Fibroblast of skin of abdomen (primary cell): ENCODE measurements around the gene TRAF2.

Experiments used
- DNase-seq: peaks from one replicate; pipeline ENCODE4 v3.0.0-alpha.2; 2013

Gene TRAF2

DNA sequence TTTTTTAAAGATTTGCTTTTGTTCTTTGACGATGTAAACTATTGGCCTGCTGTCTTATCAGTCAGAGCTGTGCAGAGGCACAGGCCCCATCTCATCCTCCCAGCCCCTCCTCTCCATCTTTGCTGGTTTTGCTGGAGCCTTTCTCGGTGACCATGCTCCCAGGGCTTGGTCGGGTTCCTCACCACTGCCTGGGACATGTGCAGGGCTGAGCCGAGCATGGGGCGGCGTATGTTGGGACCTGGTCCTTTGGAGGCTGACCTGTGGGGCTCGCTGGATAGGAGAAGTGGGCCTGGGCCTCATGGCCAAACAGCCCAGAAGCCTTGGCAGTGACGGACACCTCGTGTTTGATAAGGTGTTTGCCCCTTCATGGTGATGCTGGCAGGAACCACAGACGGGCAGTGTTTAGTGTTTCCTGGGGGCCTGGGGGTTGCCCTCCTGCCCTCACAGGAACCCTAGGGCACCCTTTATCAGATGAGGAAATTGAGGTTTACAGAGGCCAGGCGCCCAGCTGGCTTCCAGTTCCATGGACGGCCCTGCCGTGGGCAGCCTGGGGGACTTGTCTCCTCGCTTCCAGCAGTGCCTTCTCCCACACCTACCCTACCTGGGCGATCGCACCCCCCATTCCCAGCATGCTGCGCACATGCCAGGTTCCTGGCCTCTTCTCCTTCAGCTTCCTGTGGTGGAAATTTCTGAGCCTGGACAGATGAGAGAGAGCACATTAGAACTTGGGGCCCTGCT lies 27.6 kb downstream of the TRAF2 start:
- no peak for DNase-seq

DNA sequence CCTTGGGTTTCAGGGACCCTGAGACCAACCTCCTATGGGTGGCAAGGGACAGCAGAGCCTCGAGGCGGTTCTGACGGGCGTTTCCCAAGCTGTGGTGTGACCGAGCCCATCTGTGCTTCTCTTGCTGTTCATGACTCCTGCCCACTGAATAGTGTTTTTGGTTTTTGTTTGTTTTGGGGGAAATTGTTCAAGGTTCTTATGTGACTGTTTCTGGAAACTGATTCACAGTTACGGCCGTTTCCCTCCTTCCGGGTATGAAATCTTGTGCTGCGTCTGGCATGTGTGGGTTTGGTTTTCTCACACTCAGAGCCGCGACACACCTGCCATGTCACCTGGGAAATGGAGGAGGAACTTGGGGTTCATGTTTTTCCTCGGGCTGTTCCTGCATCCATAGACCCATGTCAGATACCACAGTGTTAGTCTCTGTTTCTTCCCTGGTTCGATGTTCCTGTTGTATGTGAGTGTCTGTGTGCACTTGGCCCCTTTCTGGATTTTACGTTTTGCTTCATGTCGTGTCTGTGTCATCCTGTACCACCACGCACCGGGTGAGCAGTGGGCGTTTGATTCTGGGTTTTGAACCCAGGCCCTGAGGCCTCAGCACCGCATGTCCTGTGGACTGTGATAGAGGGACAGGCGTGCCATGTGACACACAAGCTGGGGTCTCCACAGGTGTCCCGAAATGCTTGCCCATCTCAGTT lies 29.5 kb downstream of the TRAF2 start:
- no peak for DNase-seq

- no peak for DNase-seq
These were observed 30.2 kb downstream of the TRAF2 start for GRCh38 chr9:136916330-136917184.

- no peak for DNase-seq
These were observed 31.6 kb downstream of the TRAF2 start for GRCh38 chr9:136917902-136918301.

DNA sequence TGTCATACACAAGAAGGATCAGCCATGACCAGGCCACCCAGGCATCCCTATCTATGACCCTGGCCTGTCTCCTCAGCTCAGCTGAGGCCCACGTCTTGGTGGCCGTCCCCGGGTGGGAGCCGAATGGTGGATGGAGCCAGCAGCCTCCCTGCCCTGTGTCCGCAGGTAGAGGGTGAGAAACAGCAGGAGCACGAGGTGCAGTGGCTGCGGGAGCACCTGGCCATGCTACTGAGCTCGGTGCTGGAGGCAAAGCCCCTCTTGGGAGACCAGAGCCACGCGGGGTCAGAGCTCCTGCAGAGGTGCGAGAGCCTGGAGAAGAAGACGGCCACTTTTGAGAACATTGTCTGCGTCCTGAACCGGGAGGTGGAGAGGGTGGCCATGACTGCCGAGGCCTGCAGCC lies 33.8 kb downstream of the TRAF2 start:
- no peak for DNase-seq

GRCh38 chr9:136920734-136921231 lies 34.5 kb downstream of the TRAF2 start:
- no peak for DNase-seq

GRCh38 chr9:136921307-136921706 lies 35.0 kb downstream of the TRAF2 start:
- no peak for DNase-seq

- DNase-seq = no peak
These were observed 35.4 kb downstream of the TRAF2 start for GRCh38 chr9:136921718-136922117.

- DNase-seq = no peak
These were observed 36.2 kb downstream of the TRAF2 start for GRCh38 chr9:136922540-136922939.

- no peak for DNase-seq
These were observed 37.6 kb downstream of the TRAF2 start for GRCh38 chr9:136923881-136924280.

GRCh38 chr9:136925414-136926153 lies 39.3 kb downstream of the TRAF2 start:
- DNase-seq = no peak

GRCh38 chr9:136926154-136926704 lies 39.9 kb downstream of the TRAF2 start:
- DNase-seq = no peak

DNA sequence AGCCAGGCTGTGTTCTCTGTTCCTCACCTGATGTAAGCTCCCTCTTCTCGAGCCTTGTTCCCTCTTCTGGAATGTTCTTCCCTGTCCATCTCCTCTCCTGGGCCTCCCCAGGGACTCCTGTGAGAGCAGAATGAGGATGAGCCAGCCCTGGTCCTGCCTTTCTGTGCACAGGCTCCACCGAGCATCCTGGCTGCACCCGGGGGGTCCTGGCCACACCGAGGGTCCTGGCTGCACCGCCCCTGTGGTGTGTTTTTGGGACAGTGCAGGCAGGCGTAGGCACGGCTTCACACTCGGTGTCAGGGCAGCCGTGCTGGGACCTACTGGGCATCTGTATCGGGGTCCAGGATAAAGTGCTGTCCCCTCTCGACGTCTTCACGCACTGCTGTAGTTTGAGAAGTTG lies 40.4 kb downstream of the TRAF2 start:
- no peak for DNase-seq

GRCh38 chr9:136927343-136928271 lies 41.3 kb downstream of the TRAF2 start:
- DNase-seq = no peak

- DNase-seq = no peak
These were observed 42.3 kb downstream of the TRAF2 start for GRCh38 chr9:136928591-136928990.

GRCh38 chr9:136930014-136930413 lies 43.7 kb downstream of the TRAF2 start:
- no peak for DNase-seq

DNA sequence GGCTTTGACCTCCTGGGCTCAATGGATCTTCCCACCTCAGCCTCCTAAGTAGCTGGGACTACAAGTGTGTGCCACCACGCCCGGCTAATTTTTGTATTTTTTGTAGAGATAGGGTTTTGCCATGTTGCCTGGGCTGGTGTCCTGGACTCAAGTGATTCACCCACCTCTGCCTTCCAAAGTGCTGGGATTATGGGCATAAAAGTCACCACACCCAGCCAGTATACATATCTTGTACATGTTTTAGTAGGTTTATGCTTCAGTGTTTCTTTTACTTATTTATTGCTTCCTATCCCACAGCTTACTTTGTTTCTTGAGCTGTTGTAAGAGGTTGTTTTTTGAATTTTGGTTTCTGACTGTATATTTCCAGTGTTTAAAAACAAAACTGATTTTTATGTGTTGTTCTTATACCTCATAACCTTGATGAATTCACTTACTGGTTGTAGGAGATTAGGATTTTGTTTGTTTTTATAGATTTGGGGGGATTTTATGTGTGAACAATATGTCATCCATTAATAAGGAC lies 45.4 kb downstream of the TRAF2 start:
- no peak for DNase-seq

- no peak for DNase-seq
These were observed 48.0 kb downstream of the TRAF2 start for GRCh38 chr9:136934277-136934676.

DNA sequence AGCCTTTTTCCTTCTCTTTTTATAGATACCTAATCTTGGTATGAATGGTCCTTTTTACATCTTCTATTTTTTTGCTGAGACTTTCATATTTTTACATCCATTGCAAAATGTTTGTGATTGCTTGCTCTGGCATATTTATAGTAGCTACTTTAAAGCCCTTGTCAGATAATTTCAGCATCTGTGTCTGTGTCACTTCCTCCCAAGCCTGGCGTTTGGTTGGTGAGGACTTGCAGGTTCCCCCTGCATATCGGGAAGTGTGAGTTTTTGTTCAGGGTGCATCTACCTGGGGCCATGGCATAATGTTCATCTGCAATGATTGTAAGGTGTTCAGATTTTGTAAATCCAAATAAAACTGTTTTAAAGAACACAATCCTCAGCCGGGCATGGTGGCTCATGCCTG lies 49.3 kb downstream of the TRAF2 start:
- DNase-seq = no peak

DNA sequence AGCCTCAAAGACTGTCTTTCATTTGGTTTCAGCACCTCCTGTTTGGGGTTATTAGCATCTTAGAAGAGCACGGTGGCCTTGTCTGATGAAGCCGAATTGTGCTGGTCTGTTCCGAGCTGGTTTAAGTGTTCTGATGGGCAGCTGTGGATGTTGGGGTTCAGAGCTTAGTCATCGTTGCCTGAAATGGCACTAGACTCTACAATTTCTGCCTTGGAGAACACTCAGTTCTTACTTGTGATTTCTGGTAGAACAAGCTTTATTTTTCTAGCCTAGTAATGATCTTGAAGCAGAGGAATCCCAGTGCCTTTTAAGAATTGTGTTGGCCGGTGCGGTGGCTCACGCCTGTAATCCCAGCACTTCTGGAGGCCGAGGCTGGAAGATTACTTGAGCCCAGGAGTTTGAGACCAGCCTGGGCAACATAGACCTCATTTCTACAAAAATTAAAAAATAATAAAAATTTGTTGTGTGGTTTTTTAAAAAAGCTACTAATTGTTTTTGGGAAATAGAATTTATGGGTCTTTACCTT lies 50.4 kb downstream of the TRAF2 start:
- no peak for DNase-seq
